T-helper 1 cell treated with Interleukin-12 subunit alpha and Interleukin-12 subunit beta and Interleukin-4 antibody, amounts not matched to agents 30 ng/mL and 1 ng/mL, for 36 hours (primary cell): Measurements from ENCODE around the gene MAML2. TPM values are rescaled to one million over a fixed set of nuclear protein-coding genes. Genes with fewer than 3 reads are reported as not detected.

Experiments
- intact Hi-C: fragments of 100-400 bp; cut with micrococcal nuclease; formaldehyde crosslinking; loops from one replicate; pipeline ENCODE4 v1.15.1; 2024
- total RNA-seq: library from RNA; stranded (reverse); gene quantifications from 2 replicates; pipeline ENCODE4 v1.2.3, GENCODE V29; 2022

Gene MAML2
- total RNA-seq, 1 donor from 2014 or later, result 14.8 TPM

- intact Hi-C loops, result loop anchor here (1.0 kb wide), 1 partner anchor 7 kb away; no protein-coding TSS in a partner anchor
Observed at GRCh38 chr11:96246718-96247552, 96.1 kb downstream of the MAML2 start.

DNA sequence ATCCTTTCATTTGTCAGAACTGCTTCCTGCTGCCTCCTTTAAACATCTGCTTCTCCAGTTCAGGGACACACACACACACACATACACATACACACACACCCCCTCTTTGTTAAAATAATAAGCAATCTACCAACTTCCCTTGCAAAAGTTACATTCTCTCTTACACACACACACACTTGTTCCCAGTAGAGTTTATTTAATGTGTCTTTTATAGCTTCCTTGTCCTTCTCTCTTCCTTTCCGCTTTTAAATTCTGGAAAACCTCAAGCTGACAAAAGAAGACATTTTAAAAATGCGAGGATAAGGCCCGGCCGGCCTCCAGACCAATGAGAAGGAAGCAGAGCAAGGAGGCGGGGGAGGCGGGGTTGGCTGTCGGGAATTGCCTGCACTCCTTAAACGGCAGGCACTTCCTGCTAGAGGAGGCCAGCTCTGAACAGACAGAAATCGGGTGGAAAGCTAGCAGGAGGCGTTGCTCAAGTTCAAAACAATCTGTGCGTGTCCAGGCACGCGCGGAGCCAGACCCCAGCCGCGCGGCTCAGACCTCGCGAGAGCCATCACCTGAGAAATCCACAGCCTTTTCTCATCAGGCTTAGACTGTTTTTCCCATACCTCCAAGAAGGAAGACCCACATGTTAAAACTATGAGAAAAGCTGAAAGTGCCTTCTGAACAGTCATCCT lies 99.9 kb downstream of the MAML2 start:
- intact Hi-C loops, result loop anchor here (1.0 to 5.0 kb wide), 10 partner anchors 8 to 1176 kb away; partner anchors contain the start of genes CCDC82, MAML2 and SRSF8

DNA sequence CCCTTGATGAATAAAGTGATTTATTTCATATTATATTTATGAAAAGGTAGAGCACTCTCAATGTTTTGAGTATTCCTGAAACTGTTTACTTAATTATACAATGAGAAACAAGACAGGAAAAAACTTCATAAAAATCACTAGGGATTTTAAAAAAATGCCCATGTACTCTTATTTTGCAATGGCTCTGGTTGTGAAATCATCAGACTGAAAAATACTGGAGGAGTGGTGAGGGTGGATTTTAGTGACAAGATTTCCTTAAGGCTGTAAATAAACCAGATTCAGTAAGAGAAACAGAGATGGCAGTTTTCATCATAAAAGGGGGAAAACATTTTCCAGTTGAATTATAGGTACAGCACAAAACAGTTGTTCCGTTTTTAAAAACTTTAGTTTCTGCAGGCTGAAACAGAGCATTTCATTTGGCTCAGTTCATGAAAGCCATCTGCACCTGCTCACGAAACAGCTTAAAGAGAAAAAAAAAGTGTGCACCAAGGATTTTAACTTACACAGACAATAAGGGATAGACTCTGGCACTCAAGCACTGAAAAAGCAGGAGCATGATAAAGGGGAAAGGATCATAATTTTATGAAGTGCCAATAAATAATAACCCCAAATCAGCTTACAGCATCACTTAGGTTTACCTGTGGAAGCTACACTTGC lies 100.7 kb downstream of the MAML2 start:
- intact Hi-C loops, result loop anchor here (2.0 to 5.0 kb wide), 2 partner anchors 230 to 1175 kb away; partner anchors contain the start of gene SRSF8

DNA sequence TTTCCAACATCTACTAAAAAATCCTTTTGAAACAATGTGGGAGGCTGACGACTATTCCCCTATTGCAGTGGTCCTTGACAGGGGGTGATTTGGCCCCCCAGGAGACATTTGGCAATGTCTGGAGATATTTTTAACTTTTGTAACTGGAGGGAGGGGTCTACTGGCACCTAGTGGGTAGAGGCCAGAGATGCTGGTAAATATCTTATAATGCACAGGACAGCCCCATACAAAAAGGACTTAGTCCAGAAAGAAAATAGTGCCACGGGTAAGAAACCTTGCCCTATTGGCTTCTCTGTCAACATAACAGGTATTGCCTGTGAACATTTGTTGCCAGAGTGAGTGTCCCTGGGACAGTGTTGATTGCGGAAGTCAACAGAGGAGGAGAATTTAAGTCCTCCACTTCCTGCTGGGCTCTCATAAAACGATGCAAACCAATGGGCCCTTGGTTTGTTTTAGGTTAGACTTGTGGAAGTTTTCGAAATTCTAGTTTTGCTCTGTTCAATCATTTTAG lies 101.6 kb downstream of the MAML2 start:
- intact Hi-C loops, result loop anchor here (1.0 to 5.0 kb wide), 3 partner anchors 150 to 1174 kb away; partner anchors contain the start of gene SRSF8

DNA sequence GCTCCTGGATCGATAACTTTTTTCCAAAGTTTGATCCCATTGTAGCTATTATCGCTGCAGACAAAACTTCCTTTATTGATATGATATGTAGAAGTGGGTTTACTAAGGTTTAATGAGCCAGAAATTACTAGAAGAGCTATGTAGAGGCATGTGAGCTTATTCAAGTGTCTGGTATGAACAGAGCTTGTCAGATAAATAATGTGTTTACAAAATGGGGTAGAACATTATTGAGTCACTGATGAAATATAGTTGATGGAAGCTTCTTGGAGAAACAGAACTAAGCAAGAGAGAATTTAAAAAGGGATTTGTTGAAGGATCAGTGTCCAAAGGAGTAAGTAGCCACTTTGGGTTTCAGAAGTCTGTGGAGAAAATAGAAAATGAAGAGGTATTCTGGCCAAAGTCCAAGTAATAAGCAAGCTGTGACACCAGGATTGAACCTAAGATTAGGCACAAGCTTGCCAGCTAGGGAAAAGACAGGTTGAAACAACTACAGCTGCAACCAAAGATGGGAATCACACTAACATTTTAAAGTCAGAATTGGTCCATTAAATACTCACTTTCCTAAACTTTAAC lies 104.3 kb downstream of the MAML2 start:
- intact Hi-C loops, result no loop called here

DNA sequence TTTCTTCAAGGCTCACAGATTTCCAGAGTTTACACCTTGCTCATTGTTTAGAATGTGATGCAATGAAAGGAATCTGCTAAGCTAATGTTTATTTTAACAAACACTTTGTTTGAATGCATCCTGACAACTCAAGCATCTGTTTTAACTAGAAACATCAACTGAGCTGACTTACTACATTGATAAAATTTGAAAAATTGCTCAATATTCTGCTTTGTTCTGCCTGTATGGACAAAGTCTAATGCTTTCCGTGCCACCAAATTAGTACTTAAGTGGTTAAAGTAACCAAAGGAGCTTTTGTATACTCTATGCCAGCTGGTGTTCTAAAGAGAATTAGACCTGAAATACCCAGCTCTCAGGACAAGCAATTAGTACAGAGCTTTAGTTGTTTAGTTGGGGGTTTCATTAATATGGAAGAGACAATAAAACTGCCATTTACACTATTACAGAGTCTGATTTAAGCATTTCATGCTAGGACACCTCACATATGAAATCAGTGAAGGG lies 105.2 kb downstream of the MAML2 start:
- intact Hi-C loops, result no loop called here

DNA sequence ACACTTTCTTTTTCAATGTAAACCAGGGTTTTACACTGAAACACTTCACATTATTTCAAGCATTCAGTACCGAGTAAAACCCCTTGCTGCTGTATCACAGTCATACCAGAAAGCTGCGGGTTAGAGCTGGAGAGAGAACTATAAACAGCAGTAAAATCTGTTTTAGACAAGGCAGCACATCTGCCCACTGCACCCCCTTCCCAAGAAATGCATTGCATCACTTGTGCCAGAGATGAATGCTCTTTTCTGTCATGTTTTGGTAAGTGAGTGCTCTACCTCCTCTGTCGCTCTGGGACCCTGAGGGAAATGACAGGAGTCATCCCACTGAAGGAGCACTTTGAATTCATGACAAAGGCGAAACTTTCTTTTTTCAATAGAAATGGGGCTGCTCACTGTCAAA lies 107.2 kb downstream of the MAML2 start:
- intact Hi-C loops, result loop anchor here (1.0 to 2.0 kb wide), 5 partner anchors 8 to 181 kb away; no protein-coding TSS in a partner anchor

GRCh38 chr11:96234866-96235441 lies 108.0 kb downstream of the MAML2 start:
- intact Hi-C loops, result loop anchor here (1.0 to 2.0 kb wide), 4 partner anchors 8 to 180 kb away; no protein-coding TSS in a partner anchor

DNA sequence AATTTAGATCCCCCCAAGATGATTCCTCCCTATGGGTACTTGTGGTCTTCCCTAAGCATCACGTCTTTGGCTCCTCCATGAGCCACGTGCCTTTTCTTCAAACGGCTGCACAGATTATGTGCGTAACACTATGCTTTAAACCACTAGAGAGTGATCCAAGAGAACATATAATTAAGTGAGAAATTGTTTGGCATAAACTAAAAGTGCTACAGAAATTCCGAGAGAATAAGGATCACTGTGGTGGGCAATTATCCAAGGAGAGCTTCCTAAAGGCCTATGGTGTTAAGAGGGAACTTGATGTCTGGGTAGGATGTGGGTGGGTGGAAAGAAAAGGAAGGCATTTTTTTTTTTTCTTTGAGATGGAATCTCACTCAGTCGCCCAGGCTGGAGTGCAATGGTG lies 110.9 kb downstream of the MAML2 start:
- intact Hi-C loops, result no loop called here

DNA sequence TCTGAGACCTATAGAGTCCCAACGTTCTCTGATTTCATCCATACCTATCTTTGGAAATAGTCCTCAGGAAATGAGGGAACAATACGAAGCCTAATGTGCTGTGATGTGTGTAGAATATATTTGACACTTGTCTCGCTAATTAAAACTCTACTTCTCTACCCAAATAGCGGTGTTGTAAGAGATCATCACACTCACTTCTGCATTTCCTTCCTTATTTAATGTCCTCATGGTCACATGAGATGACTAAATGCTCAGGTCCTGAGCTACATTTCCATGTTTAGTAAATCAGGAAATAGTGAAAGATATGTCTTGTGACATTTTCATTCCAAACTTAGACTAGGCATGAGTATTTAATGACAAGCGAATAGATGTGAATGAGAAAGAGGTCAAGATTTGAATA lies 112.3 kb downstream of the MAML2 start:
- intact Hi-C loops, result loop anchor here (1.0 kb wide), 1 partner anchor 9 kb away; no protein-coding TSS in a partner anchor

- intact Hi-C loops, result no loop called here
Observed at GRCh38 chr11:96229354-96229977, 113.5 kb downstream of the MAML2 start.

DNA sequence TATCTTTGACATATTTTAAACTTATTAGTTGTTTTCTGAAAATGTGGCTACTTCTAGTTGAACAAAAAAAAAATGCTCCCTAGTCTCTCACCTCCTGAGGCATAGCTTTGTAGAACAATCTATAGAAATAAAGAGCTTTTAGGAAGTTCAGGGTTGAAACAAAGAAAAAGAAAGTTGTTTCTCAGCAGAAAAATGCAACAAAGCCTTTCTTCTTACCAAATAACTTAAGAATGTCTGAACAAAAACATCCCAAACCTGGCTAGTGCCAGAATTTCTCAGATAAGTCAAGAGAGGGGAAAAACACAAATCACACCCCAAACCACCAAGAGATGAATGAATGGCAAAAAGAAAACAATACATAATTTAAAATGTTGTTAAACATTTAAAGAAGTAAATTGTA lies 114.1 kb downstream of the MAML2 start:
- intact Hi-C loops, result no loop called here

GRCh38 chr11:96228473-96228891 lies 114.5 kb downstream of the MAML2 start:
- intact Hi-C loops, result no loop called here

DNA sequence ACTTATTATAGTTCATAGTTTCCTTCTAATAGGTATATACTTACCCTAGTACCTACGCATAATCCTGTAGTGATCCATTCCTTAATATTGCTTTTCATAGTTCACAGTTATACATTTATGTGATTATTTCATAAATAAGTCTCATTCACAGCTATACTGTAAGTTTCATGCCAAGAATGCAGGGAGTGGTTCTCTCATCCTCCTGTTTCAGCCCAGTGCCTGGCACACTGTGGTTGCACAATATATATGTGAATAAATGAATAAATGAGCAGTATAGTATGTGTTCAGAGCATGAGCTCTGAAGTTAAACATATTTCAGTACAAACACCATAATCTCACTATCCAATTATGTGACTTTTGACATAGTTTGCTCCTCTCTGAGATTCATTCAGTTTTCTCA lies 115.8 kb downstream of the MAML2 start:
- intact Hi-C loops, result no loop called here

DNA sequence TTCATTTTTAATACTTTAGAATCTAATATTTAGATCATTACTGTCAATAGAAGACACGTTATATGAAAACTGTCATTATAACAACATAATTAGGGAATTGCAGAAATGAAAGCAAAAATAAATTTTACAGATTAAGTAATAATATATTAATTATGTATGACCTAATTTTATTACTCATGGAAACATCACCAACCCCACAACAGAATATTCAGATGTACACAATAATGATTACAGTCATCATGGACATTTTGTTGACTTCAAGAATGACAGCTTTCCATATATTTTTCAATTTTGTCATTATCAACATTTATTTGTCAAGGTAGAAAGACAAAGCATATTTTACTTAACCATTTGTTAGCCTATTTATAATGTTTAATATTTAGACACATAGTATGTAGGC lies 119.9 kb downstream of the MAML2 start:
- intact Hi-C loops, result no loop called here

GRCh38 chr11:96222102-96222501 lies 120.9 kb downstream of the MAML2 start:
- intact Hi-C loops, result no loop called here

GRCh38 chr11:96221244-96222070 lies 121.5 kb downstream of the MAML2 start:
- intact Hi-C loops, result loop anchor here (1.0 kb wide), 2 partner anchors 9 to 14 kb away; no protein-coding TSS in a partner anchor

- intact Hi-C loops, result loop anchor here (10.0 kb wide), 1 partner anchor 425 kb away; the partner anchor contains the start of gene CEP57
Observed at GRCh38 chr11:96219981-96220623, 122.9 kb downstream of the MAML2 start.
